ENCODE measurements around the gene ELF5. TPM values are rescaled to one million over a fixed set of nuclear protein-coding genes. Genes with fewer than 3 reads are reported as not detected.

Gene ELF5
- total and polyA plus RNA-seq, 10 of the 15 experiments (the other 5 are each of a cell fraction or from before 2014, with no cell fraction given) = not detected

- Histone ChIP-seq H3K9ac (ENCODE audit: control insufficient read depth, insufficient read depth, low read length) (no peak overlapping the region), H3K27ac (ENCODE audit: control insufficient read depth, insufficient read depth) (no peak overlapping the region), H3K4me2 (ENCODE audit: control insufficient read depth, insufficient read depth) (no peak overlapping the region), H2AFZ (ENCODE audit: control insufficient read depth, low read depth, low read length) (no peak overlapping the region), H3K4me1 (ENCODE audit: control insufficient read depth, insufficient read depth, low read length) (peaks cover 4% of the 10 kb centered on the region; the same call in 1 of the 2 replicates), H3K9me3 (replicated peaks; ENCODE audit: control insufficient read depth, insufficient read depth, low read length) (no peaks in the 10 kb centered on the region), H3K36me3 (ENCODE audit: control insufficient read depth in 2 of 2, insufficient read depth in 2 of 2, low read length in 1 of 2) (no peaks in the 10 kb centered on the region), H4K20me1 (ENCODE audit: control insufficient read depth, insufficient read depth) (no peaks in the 10 kb centered on the region), H3K79me2 (ENCODE audit: control insufficient read depth, insufficient read depth, low read length) (no peaks in the 10 kb centered on the region), H3K4me3 (no peak overlapping the region), H3K27me3 (replicated peaks in 1 of 2; ENCODE audit: control insufficient read depth in 2 of 2, insufficient read depth in 2 of 2, low read length in 1 of 2) (no peaks in the 10 kb centered on the region; a peak in 2 of 4 replicates)
- ChIA-PET SMC1A (ENCODE audit: uncharacterized antibody, unreplicated experiment) (interaction anchor here (0.7 to 3.4 kb wide), 2 partner anchors 127 to 324 kb away, joined by 3 to 34 read pairs; no protein-coding TSS in a partner anchor), POLR2A (no interaction called here), RAD21 (ENCODE audit: unreplicated experiment) (interaction anchor here (1.5 kb wide), 1 partner anchor 125 kb away, joined by 5 read pairs; no protein-coding TSS in a partner anchor), CTCF (interaction anchor here (0.7 to 10.5 kb wide), 3 partner anchors 57 to 129 kb away, joined by 3 to 177 read pairs (median 3); no protein-coding TSS in a partner anchor)
- intact Hi-C loops (cut with micrococcal nuclease; ENCODE audit: unreplicated experiment) = loop anchor here (1.0 to 10.0 kb wide), 4 partner anchors 127 to 639 kb away; no protein-coding TSS in a partner anchor
- WGBS (ENCODE audit: insufficient coverage, insufficient replicate concordance, low lambda C conversion rate, missing lambda C conversion rate) = 39% methylated on average over 8 of the region's 8 CpGs
- BruUV-seq (replicated peaks) = no TSS peak
- DNase-seq (ENCODE audit: low read depth, low spot score) (no peak), FAIRE-seq (no peak), ATAC-seq (no peak)
- TF ChIP-seq RAD51 (IDR thresholded peaks at IDR 0.05) = no peak
- no peak for TF ChIP-seq BACH1 (IDR thresholded peaks at IDR 0.05; ENCODE audit: borderline replicate concordance)
- no peak for TF ChIP-seq FOXK2 (IDR thresholded peaks at IDR 0.05)
- TF ChIP-seq NR2C2 (IDR thresholded peaks at IDR 0.05; ENCODE audit: borderline replicate concordance, control insufficient read depth, insufficient read length, low read depth) = no peak
- TF ChIP-seq SP1 (IDR thresholded peaks at IDR 0.05; ENCODE audit: low read depth, low read length) = no peak
- TF ChIP-seq TCF12 (IDR thresholded peaks at IDR 0.05; ENCODE audit: low read depth, low read length) = no peak
- TF ChIP-seq ASH2L (IDR thresholded peaks at IDR 0.05; ENCODE audit: borderline replicate concordance, low read depth) = no peak
- no peak for TF ChIP-seq SIN3A (IDR thresholded peaks at IDR 0.05; ENCODE audit: low read depth, low read length)
- TF ChIP-seq SRF (IDR thresholded peaks at IDR 0.05; ENCODE audit: low read depth in 2 of 2, low read length in 2 of 2) = no peak
- TF ChIP-seq FOXM1 (IDR thresholded peaks at IDR 0.05; ENCODE audit: low read depth, low read length) = no peak
- TF ChIP-seq NR2C1 (IDR thresholded peaks at IDR 0.05) = no peak
- no peak for TF ChIP-seq NFYA (IDR thresholded peaks at IDR 0.05; ENCODE audit: borderline replicate concordance, low read depth, low read length)
- in situ Hi-C loops (cut with MboI) = loop anchor here (5.0 to 25.0 kb wide), 3 partner anchors 126 to 649 kb away; no protein-coding TSS in a partner anchor
Observed at GRCh38 chr11:34493468-34493867, 20.1 kb downstream of the ELF5 start.
